Right cardiac atrium (tissue), 5 donors: Measurements from ENCODE around the gene DAAM2. TPM values are rescaled to one million over a fixed set of nuclear protein-coding genes. Genes with fewer than 3 reads are reported as not detected.

ENCODE experiments used
- ATAC-seq, 2 donors: fragments of 200-7000 bp; cut with Tn5 transposase; one replicate each; pipeline versions ENCODE4 v1.8.0 to v1.9.1; 2020; ENCODE audit warnings: moderate library complexity in 2 of 2, mild to moderate bottlenecking in 1 of 2
- DNase-seq, 3 donors: peaks; one replicate each; pipeline ENCODE4 v3.0.0-alpha.2; 2020
- H3K27ac ChIP-seq: one replicate; pipeline ENCODE4 v1.5.1; 2013; ENCODE audit warnings: mild to moderate bottlenecking, low read length, control low read depth, moderate library complexity
- H3K27me3 ChIP-seq: one replicate; pipeline ENCODE4 v1.6.1; 2013; ENCODE audit not compliant: control insufficient read depth, insufficient read depth
- H3K4me1 ChIP-seq: one replicate; pipeline ENCODE4 v1.6.1; 2013; ENCODE audit warnings: low read length; ENCODE audit not compliant: control insufficient read depth, insufficient read depth
- H3K4me3 ChIP-seq: one replicate; pipeline ENCODE4 v1.5.1; 2013; ENCODE audit warnings: low read length, control low read depth
- H3K9me3 ChIP-seq: one replicate; pipeline ENCODE4 v1.6.1; 2013; ENCODE audit warnings: low read length; ENCODE audit not compliant: control insufficient read depth
- WGBS: extraction: QIAGEN DNeasy Blood & Tissue Kit; methylation state at CpG from one replicate; pipeline ENCODE4 v1.1.7; 2013; 5-methylcytosine and 5-hydroxymethylcytosine counted together
- intact Hi-C, 4 donors: fragments of 100-400 bp; cut with DNase I; formaldehyde crosslinking; loops; one replicate each; pipeline versions ENCODE4 v1.11.0 to v1.14.0; 2022 to 2023
- polyA plus RNA-seq: library from polyadenylated mRNA; stranded (reverse); fragments of 200-250 nt; gene quantifications from one replicate; pipeline ENCODE4 v1.2.3, GENCODE V29; 2013
- total RNA-seq, 4 donors: library from RNA; stranded (reverse); fragmentation: NEBNext Ultra II Directional; extraction: Animal tissue kit (Norgen Biotek cat#: 25700); gene quantifications; one replicate each; pipeline ENCODE4 v1.2.1, GENCODE V29; 2021
- donor health status: healthy with polysubstance abuse.
- donor health status: DM: no; HTN: yes; CAD: no.
- donor health status: DM: no; HTN: no; CAD: no.
- donor health status: DM: no; HTN: yes; CAD: no; lungs with severe emphysema.
- donor health status: DM: yes; HTN: yes; CAD: no.

Gene DAAM2
- total and polyA plus RNA-seq, 5 donors, result 7.2 to 11.5 (median 9.9) TPM

- intact Hi-C loops, result no loop called here
- 20% methylated on average over 14 of the region's 14 CpGs for WGBS
- no peaks in the 10 kb centered on the region for H3K9me3 ChIP-seq
- DNase-seq (peak; percentile 87 to 93 (median 93)), ATAC-seq (peak; percentile 95 to 97)
- H3K4me3 ChIP-seq, result no peak overlapping the region
- H3K27me3 ChIP-seq, result no peaks in the 10 kb centered on the region
- peak overlapping the region; percentile 71 for H3K27ac ChIP-seq
- peaks cover 14% of the 10 kb centered on the region for H3K4me1 ChIP-seq
These were observed 95.7 kb downstream of the DAAM2 start for GRCh38 chr6:39887692-39888450.

DNA sequence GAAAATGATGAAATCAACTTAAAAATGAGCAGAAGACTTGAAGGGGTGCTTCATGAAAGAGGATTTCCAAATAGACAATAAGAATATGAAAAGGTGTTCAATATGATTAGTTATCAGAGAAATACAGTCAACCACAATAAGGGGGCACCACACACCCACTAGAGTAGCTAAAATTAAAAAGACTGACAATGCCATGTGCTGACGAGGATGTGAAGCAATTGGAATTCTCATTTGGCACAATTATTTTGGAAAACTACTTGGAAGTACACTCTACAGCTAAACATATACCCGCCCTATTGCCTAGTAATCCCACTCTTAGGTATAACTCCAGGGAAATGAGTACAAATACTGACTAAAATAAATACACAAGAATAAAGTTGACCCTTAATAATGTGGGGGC is 97.1 kb downstream of the DAAM2 start:
- intact Hi-C loops, result no loop called here
- Histone ChIP-seq H3K27me3 (no peaks in the 10 kb centered on the region), H3K9me3 (no peaks in the 10 kb centered on the region), H3K4me3 (no peak overlapping the region), H3K27ac (no peak overlapping the region), H3K4me1 (peaks cover 13% of the 10 kb centered on the region)
- no peak for DNase-seq
- WGBS, result 79% methylated on average over 2 of the region's 2 CpGs
- ATAC-seq, result no peak

- no peaks in the 10 kb centered on the region for H3K9me3 ChIP-seq
- WGBS, result 90% methylated on average over 6 of the region's 6 CpGs
- intact Hi-C loops, result loop anchor here in 2 of 4 donors (5.0 to 10.0 kb wide), 2 partner anchors 514 to 527 kb away; no protein-coding TSS in a partner anchor
- H3K4me3 ChIP-seq, result no peak overlapping the region
- no peak overlapping the region for H3K27ac ChIP-seq
- DNase-seq, result no peak
- no peaks in the 10 kb centered on the region for H3K27me3 ChIP-seq
- no peak for ATAC-seq
- H3K4me1 ChIP-seq, result peaks cover 13% of the 10 kb centered on the region
These were observed 99.2 kb downstream of the DAAM2 start for GRCh38 chr6:39891353-39891752.

- H3K27ac ChIP-seq, result no peak overlapping the region
- 44% methylated on average over 4 of the region's 4 CpGs for WGBS
These were observed 99.8 kb downstream of the DAAM2 start for GRCh38 chr6:39891976-39892375.

GRCh38 chr6:39892490-39893129 is 100.4 kb downstream of the DAAM2 start:
- no peaks in the 10 kb centered on the region for H3K9me3 ChIP-seq
- H3K27me3 ChIP-seq, result no peaks in the 10 kb centered on the region
- intact Hi-C loops, result loop anchor here (2.0 to 10.0 kb wide), 3 partner anchors 515 to 528 kb away; no protein-coding TSS in a partner anchor
- WGBS, result 55% methylated on average over 2 of the region's 2 CpGs
- H3K27ac ChIP-seq, result no peak overlapping the region
- peak; percentile 72 to 76 for ATAC-seq
- no peak overlapping the region for H3K4me3 ChIP-seq
- peaks cover 10% of the 10 kb centered on the region for H3K4me1 ChIP-seq
- peak; percentile 74 to 87 (median 87) for DNase-seq

More at GRCh38 chr6:39891976-39892375, 99.8 kb downstream of the DAAM2 start:
- ATAC-seq (no peak), DNase-seq (no peak)
- Histone ChIP-seq H3K4me3 (no peak overlapping the region), H3K9me3 (no peaks in the 10 kb centered on the region), H3K27me3 (no peaks in the 10 kb centered on the region), H3K4me1 (peaks cover 13% of the 10 kb centered on the region)
- intact Hi-C loops, result loop anchor here (2.0 to 10.0 kb wide), 3 partner anchors 515 to 527 kb away; no protein-coding TSS in a partner anchor

DNA sequence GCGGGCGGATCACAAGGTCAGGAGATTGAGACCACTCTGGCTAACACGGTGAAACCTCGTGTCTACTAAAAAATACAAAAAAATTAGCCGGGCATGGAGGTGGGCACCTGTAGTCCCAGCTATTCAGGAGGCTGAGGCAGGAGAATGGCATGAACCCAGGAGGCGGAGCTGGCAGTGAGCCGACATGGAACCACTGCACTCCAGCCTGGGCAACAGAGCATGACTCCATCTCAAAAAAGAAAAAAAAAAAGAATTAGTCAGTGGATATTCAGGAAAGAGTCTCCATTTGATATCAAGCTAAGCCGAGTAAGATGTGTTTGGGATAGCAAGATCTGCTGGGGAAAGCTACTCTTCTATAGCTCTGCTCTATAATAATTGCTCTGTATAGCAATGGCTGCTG is 101.1 kb downstream of the DAAM2 start:
- Histone ChIP-seq H3K27me3 (no peaks in the 10 kb centered on the region), H3K9me3 (no peaks in the 10 kb centered on the region), H3K27ac (no peak overlapping the region), H3K4me3 (no peak overlapping the region), H3K4me1 (peaks cover 5% of the 10 kb centered on the region)
- intact Hi-C loops, result loop anchor here (2.0 to 10.0 kb wide), 3 partner anchors 516 to 528 kb away; no protein-coding TSS in a partner anchor
- ATAC-seq (no peak), DNase-seq (no peak)
- 84% methylated on average over 8 of the region's 8 CpGs for WGBS

DNA sequence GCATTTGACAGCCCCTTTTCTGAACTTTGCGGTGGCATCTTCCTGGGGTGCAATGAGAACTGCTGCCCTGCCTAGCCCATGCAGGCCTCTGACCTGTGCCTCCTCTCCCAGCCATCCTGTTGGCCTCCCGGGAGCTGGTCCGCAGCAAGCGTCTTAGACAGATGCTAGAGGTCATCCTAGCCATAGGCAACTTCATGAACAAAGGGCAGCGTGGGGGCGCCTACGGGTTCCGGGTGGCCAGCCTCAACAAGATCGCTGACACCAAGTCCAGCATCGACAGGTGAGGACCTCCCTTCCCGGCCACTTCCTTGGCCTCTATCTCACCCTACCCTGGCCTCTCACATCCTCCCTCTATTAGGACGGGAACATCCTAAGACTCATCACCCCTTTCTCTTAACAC is 104.5 kb downstream of the DAAM2 start:
- Histone ChIP-seq H3K4me3 (no peak overlapping the region), H3K27ac (no peak overlapping the region), H3K4me1 (no peaks in the 10 kb centered on the region), H3K27me3 (no peaks in the 10 kb centered on the region), H3K9me3 (no peaks in the 10 kb centered on the region)
- 86% methylated on average over 12 of the region's 12 CpGs for WGBS
- intact Hi-C loops, result loop anchor here in 1 of 4 donors (10.0 kb wide), 1 partner anchor 532 kb away; no protein-coding TSS in a partner anchor
- ATAC-seq (no peak), DNase-seq (no peak)

GRCh38 chr6:39897698-39898097 is 105.5 kb downstream of the DAAM2 start:
- no peak for DNase-seq
- 93% methylated on average over 3 of the region's 3 CpGs for WGBS
- Histone ChIP-seq H3K4me3 (no peak overlapping the region), H3K27me3 (no peaks in the 10 kb centered on the region), H3K9me3 (no peaks in the 10 kb centered on the region), H3K4me1 (no peaks in the 10 kb centered on the region), H3K27ac (no peak overlapping the region)
- ATAC-seq, result no peak
- intact Hi-C loops, result loop anchor here in 1 of 4 donors (10.0 kb wide), 1 partner anchor 533 kb away; no protein-coding TSS in a partner anchor

DNA sequence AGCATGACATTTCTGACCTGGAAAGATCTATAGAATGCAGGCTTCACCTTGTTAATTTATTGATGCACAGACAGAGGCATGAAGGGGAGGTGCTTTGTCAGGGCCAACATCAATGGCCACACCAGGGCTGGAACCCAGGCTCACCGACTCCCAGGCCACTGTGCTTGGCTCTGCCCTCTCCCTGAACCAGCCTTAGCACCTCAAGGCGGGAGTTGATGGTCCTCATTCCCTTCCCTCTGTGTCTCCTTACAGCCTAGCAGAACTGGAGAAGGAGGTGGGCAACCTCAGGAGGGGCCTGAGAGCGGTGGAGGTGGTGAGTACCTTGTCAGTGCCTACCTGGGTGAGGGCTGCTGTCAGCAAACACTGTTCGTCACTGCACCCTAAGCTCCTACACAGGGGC is 106.4 kb downstream of the DAAM2 start:
- H3K27ac ChIP-seq, result no peak overlapping the region
- H3K9me3 ChIP-seq, result no peaks in the 10 kb centered on the region
- ATAC-seq (no peak), DNase-seq (no peak)
- intact Hi-C loops, result loop anchor here in 1 of 4 donors (10.0 kb wide), 1 partner anchor 534 kb away; no protein-coding TSS in a partner anchor
- no peak overlapping the region for H3K4me3 ChIP-seq
- no peaks in the 10 kb centered on the region for H3K4me1 ChIP-seq
- 93% methylated on average over 4 of the region's 4 CpGs for WGBS
- H3K27me3 ChIP-seq, result no peaks in the 10 kb centered on the region

DNA sequence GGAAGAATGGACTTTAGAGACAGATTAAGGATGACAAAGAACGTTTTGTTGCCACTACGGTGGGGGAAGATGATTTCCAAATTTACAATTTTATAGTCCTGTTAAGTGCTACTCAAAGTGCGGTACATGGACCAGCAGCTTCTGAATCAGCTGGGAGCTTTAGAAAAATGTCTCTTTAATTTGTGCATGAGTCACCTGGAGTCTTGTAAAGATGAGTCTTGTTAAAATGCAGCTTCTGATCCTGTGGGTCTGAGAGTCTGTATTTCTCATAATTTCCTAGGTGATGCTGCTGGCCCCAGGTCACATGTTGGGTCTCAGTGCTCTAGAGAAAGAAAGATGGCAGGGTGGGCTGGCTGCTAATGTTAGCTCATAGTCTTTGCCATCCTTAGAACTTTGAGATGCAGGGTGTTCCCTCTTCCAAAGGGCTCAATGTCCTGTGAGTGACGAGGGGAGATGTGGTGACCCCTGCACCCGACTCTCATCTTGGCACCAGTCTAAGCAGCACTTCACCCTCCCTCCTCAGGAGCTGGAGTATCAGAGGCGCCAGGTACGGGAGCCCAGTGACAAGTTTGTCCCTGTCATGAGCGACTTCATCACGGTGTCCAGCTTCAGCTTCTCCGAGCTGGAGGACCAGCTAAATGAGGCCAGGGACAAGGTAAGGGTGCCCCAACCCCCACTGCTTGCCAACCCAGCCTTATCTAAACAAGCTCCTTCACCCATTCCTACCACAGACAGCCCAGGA is 107.5 kb downstream of the DAAM2 start:
- no peaks in the 10 kb centered on the region for H3K4me1 ChIP-seq
- no peak overlapping the region for H3K27ac ChIP-seq
- no peaks in the 10 kb centered on the region for H3K27me3 ChIP-seq
- no peak overlapping the region for H3K4me3 ChIP-seq
- DNase-seq, result no peak
- 80% methylated on average over 10 of the region's 10 CpGs for WGBS
- intact Hi-C loops, result loop anchor here in 1 of 4 donors (10.0 kb wide), 1 partner anchor 535 kb away; no protein-coding TSS in a partner anchor
- ATAC-seq, result no peak
- H3K9me3 ChIP-seq, result no peaks in the 10 kb centered on the region
